ENCODE data around the gene HBM. TPM values are rescaled to one million over a fixed set of nuclear protein-coding genes. Genes with fewer than 3 reads are reported as not detected.

The HBM gene
- total and polyA plus RNA-seq, 4 donors, result 0.28 to 2,893 TPM; not detected in 2

DNA sequence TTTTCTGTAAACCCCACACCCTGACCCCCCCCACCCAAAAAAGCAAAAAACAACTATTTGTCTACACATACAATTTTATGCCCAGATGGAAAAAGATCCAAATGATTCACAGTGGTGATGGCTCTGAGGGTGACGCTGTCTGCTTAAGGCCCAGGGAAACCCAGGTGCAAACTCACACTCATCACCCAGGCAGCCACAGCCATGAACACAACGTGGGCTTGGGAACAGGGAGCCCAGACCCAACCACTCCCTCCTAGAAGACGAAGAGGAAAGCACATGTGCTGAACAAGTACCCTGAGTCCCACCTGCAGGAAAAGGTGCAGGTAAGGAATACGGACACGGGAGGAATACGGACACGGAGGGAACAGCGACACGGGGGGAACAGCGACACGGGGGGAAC, 19.9 kb downstream of the HBM start:
- Histone ChIP-seq H3K9me3 (ENCODE audit: control insufficient read depth in 4 of 4, low read length in 3 of 4) (no peaks in the 10 kb centered on the region), H3K4me3 (ENCODE audit: low read depth in 1 of 3, low read length in 3 of 3) (no peak overlapping the region), H3K27ac (ENCODE audit: low read depth in 1 of 2, low read length in 2 of 2) (no peak overlapping the region), H3K36me3 (ENCODE audit: control insufficient read depth in 4 of 4, insufficient read depth in 3 of 4, low read depth in 1 of 4, low read length in 3 of 4) (peaks cover 9 to 29% (median 21%) of the 10 kb centered on the region in 4 donors), H3K27me3 (ENCODE audit: control insufficient read depth in 4 of 4, insufficient read depth in 4 of 4, low read length in 3 of 4) (no peaks in the 10 kb centered on the region), H3K4me1 (ENCODE audit: control insufficient read depth in 4 of 4, insufficient read depth in 4 of 4, low read length in 3 of 4) (peaks cover 3 to 9% (median 7%) of the 10 kb centered on the region in 4 donors), H3K9ac (ENCODE audit: low read depth in 1 of 2, low read length in 2 of 2) (no peak overlapping the region)
- no peak for DNase-seq (ENCODE audit: low spot score)
- TF ChIP-seq YY1 (IDR thresholded peaks at IDR 0.05) (no peak), SP1 (IDR thresholded peaks at IDR 0.05) (no peak), HNF4A (conservative IDR thresholded peaks at IDR 0.05) (no peak), FOXA1 (IDR thresholded peaks at IDR 0.05) (no peak), EGR1 (IDR thresholded peaks at IDR 0.05; ENCODE audit: low read depth in 2 of 2) (no peak)
- TF ChIP-seq, protein P1, sequence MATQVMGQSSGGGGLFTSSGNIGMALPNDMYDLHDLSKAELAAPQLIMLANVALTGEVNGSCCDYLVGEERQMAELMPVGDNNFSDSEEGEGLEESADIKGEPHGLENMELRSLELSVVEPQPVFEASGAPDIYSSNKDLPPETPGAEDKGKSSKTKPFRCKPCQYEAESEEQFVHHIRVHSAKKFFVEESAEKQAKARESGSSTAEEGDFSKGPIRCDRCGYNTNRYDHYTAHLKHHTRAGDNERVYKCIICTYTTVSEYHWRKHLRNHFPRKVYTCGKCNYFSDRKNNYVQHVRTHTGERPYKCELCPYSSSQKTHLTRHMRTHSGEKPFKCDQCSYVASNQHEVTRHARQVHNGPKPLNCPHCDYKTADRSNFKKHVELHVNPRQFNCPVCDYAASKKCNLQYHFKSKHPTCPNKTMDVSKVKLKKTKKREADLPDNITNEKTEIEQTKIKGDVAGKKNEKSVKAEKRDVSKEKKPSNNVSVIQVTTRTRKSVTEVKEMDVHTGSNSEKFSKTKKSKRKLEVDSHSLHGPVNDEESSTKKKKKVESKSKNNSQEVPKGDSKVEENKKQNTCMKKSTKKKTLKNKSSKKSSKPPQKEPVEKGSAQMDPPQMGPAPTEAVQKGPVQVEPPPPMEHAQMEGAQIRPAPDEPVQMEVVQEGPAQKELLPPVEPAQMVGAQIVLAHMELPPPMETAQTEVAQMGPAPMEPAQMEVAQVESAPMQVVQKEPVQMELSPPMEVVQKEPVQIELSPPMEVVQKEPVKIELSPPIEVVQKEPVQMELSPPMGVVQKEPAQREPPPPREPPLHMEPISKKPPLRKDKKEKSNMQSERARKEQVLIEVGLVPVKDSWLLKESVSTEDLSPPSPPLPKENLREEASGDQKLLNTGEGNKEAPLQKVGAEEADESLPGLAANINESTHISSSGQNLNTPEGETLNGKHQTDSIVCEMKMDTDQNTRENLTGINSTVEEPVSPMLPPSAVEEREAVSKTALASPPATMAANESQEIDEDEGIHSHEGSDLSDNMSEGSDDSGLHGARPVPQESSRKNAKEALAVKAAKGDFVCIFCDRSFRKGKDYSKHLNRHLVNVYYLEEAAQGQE (IDR thresholded peaks at IDR 0.05), result no peak
- TF ChIP-seq, protein P2, sequence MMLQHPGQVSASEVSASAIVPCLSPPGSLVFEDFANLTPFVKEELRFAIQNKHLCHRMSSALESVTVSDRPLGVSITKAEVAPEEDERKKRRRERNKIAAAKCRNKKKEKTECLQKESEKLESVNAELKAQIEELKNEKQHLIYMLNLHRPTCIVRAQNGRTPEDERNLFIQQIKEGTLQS (IDR thresholded peaks at IDR 0.05), result no peak
- TF ChIP-seq, protein P3, sequence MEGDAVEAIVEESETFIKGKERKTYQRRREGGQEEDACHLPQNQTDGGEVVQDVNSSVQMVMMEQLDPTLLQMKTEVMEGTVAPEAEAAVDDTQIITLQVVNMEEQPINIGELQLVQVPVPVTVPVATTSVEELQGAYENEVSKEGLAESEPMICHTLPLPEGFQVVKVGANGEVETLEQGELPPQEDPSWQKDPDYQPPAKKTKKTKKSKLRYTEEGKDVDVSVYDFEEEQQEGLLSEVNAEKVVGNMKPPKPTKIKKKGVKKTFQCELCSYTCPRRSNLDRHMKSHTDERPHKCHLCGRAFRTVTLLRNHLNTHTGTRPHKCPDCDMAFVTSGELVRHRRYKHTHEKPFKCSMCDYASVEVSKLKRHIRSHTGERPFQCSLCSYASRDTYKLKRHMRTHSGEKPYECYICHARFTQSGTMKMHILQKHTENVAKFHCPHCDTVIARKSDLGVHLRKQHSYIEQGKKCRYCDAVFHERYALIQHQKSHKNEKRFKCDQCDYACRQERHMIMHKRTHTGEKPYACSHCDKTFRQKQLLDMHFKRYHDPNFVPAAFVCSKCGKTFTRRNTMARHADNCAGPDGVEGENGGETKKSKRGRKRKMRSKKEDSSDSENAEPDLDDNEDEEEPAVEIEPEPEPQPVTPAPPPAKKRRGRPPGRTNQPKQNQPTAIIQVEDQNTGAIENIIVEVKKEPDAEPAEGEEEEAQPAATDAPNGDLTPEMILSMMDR (IDR thresholded peaks at IDR 0.05; ENCODE audit: low read depth, low read length, missing input control), result no peak
- TF ChIP-seq, protein P4, sequence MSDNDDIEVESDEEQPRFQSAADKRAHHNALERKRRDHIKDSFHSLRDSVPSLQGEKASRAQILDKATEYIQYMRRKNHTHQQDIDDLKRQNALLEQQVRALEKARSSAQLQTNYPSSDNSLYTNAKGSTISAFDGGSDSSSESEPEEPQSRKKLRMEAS (IDR thresholded peaks at IDR 0.05), result no peak
- TF ChIP-seq, protein P5, sequence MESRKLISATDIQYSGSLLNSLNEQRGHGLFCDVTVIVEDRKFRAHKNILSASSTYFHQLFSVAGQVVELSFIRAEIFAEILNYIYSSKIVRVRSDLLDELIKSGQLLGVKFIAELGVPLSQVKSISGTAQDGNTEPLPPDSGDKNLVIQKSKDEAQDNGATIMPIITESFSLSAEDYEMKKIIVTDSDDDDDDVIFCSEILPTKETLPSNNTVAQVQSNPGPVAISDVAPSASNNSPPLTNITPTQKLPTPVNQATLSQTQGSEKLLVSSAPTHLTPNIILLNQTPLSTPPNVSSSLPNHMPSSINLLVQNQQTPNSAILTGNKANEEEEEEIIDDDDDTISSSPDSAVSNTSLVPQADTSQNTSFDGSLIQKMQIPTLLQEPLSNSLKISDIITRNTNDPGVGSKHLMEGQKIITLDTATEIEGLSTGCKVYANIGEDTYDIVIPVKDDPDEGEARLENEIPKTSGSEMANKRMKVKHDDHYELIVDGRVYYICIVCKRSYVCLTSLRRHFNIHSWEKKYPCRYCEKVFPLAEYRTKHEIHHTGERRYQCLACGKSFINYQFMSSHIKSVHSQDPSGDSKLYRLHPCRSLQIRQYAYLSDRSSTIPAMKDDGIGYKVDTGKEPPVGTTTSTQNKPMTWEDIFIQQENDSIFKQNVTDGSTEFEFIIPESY (IDR thresholded peaks at IDR 0.05), result no peak
- WGBS, result 90% methylated on average over 11 of the region's 11 CpGs

DNA sequence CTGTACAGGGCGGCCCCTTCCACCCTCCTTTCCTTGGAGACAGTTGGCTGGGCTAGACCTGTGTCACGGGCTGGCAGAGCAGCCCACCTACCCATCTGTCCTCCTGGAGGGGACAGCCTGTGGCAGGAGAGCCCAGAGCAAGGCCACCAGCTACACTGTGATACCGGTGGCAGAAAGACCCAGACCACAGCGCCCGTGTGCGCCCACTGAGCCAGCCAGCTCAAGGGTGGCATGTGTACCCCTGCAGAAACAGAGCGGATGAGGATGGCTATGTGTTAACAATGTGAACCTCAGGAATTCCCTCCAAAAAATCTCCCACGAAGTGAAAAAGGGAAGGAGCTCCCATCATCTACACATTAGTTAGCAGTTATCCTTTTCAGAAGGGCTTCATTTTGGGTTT, 21.6 kb downstream of the HBM start:
- H3K27ac ChIP-seq (ENCODE audit: low read depth in 1 of 2, low read length in 2 of 2), result no peak overlapping the region
- H3K36me3 ChIP-seq (ENCODE audit: control insufficient read depth in 4 of 4, insufficient read depth in 3 of 4, low read depth in 1 of 4, low read length in 3 of 4), result peaks cover 12 to 45% (median 34%) of the 10 kb centered on the region in 4 donors
- WGBS, result 97% methylated on average over 8 of the region's 8 CpGs
- no peaks in the 10 kb centered on the region for H3K9me3 ChIP-seq (ENCODE audit: control insufficient read depth in 4 of 4, low read length in 3 of 4)
- TF ChIP-seq, protein P4 (IDR thresholded peaks at IDR 0.05), result no peak
- TF ChIP-seq RXRA (IDR thresholded peaks at IDR 0.05), result no peak
- no peak for TF ChIP-seq RAD21 (IDR thresholded peaks at IDR 0.05)
- TF ChIP-seq TAF1 (conservative IDR thresholded peaks at IDR 0.05), result no peak
- TF ChIP-seq, protein P1 (IDR thresholded peaks at IDR 0.05), result no peak
- TF ChIP-seq FOXA1 (IDR thresholded peaks at IDR 0.05), result no peak
- TF ChIP-seq, protein P5 (IDR thresholded peaks at IDR 0.05), result no peak
- TF ChIP-seq NR2F2 (IDR thresholded peaks at IDR 0.05), result no peak
- no peak for TF ChIP-seq JUND (IDR thresholded peaks at IDR 0.05)
- TF ChIP-seq HNF4G (IDR thresholded peaks at IDR 0.05), result no peak
- no peak for TF ChIP-seq HNF4A (conservative IDR thresholded peaks at IDR 0.05)
- TF ChIP-seq SP1 (IDR thresholded peaks at IDR 0.05), result no peak
- TF ChIP-seq GABPA (IDR thresholded peaks at IDR 0.05 in 1 of 2, conservative IDR thresholded peaks at IDR 0.05 in 1 of 2), result no peak
- no peak for TF ChIP-seq FOXA2 (IDR thresholded peaks at IDR 0.05)
- no peaks in the 10 kb centered on the region for H3K4me1 ChIP-seq (ENCODE audit: control insufficient read depth in 4 of 4, insufficient read depth in 4 of 4, low read length in 3 of 4)
- H3K9ac ChIP-seq (ENCODE audit: low read depth in 1 of 2, low read length in 2 of 2), result no peak overlapping the region
- DNase-seq (ENCODE audit: low spot score), result no peak
- H3K27me3 ChIP-seq (ENCODE audit: control insufficient read depth in 4 of 4, insufficient read depth in 4 of 4, low read length in 3 of 4), result no peaks in the 10 kb centered on the region
- no peak overlapping the region for H3K4me3 ChIP-seq (ENCODE audit: low read depth in 1 of 3, low read length in 3 of 3)

All from liver (tissue), 9 donors.